Astrocyte (in vitro differentiated cells and primary cell): ENCODE measurements around the gene AMER2. TPM values are rescaled to one million over a fixed set of nuclear protein-coding genes. Genes with fewer than 3 reads are reported as not detected.

Experiments used
- DNase-seq: peaks from one replicate; pipeline ENCODE4 v3.0.0-alpha.2; 2010; ENCODE audit warnings: low read depth
- FAIRE-seq: peaks from 2 replicates; lab custom pipeline; 2011; peaks lifted over from hg19 to GRCh38; lab: Jason Lieb, UNC
- H2AFZ ChIP-seq: 2 replicates; pipeline ENCODE4 v1.6.0; 2012; ENCODE audit warnings: low read depth, low read length, inconsistent platforms
- H3K27ac ChIP-seq: 2 replicates; pipeline ENCODE4 v1.5.1; 2011; ENCODE audit warnings: low read depth, low read length, inconsistent platforms
- H3K27me3 ChIP-seq: 2 replicates; pipeline ENCODE4 v1.6.0; 2011; ENCODE audit warnings: low read length, inconsistent platforms; ENCODE audit not compliant: insufficient read depth
- H3K36me3 ChIP-seq: 2 replicates; pipeline ENCODE4 v1.5.1; 2011; ENCODE audit warnings: low read length, inconsistent platforms; ENCODE audit not compliant: insufficient read depth
- H3K4me1 ChIP-seq: 2 replicates; pipeline ENCODE4 v1.5.1; 2011; ENCODE audit warnings: low read length, inconsistent platforms; ENCODE audit not compliant: insufficient read depth
- H3K4me2 ChIP-seq: 2 replicates; pipeline ENCODE4 v1.6.0; 2012; ENCODE audit warnings: low read length, inconsistent platforms
- H3K4me3 ChIP-seq: 2 replicates; pipeline ENCODE4 v1.5.1; 2011; ENCODE audit warnings: low read depth, mild to moderate bottlenecking, low read length, inconsistent platforms; ENCODE audit not compliant: insufficient read depth
- H3K79me2 ChIP-seq: 2 replicates; pipeline ENCODE4 v1.6.0; 2012; ENCODE audit warnings: mild to moderate bottlenecking, low read length, inconsistent platforms; ENCODE audit not compliant: insufficient read depth
- H3K9ac ChIP-seq: 2 replicates; pipeline ENCODE4 v1.6.0; 2012; ENCODE audit warnings: mild to moderate bottlenecking, low read length, inconsistent platforms
- H3K9me3 ChIP-seq: 2 replicates; pipeline ENCODE4 v1.5.1; 2012; ENCODE audit warnings: low read depth, mild to moderate bottlenecking, low read length, inconsistent platforms; ENCODE audit not compliant: insufficient read depth
- H4K20me1 ChIP-seq: 2 replicates; pipeline ENCODE4 v1.6.0; 2012; ENCODE audit warnings: low read length, inconsistent platforms; ENCODE audit not compliant: insufficient read depth
- H3K27ac Mint-ChIP-seq: one replicate; pipeline ENCODE4 v1.8.0; 2021; ENCODE audit warnings: mild to moderate bottlenecking, mixed read lengths; ENCODE audit not compliant: unreplicated experiment
- H3K27me3 Mint-ChIP-seq: one replicate; pipeline ENCODE4 v1.8.0; 2021; ENCODE audit warnings: low read depth, mixed read lengths; ENCODE audit not compliant: unreplicated experiment
- H3K36me3 Mint-ChIP-seq: one replicate; pipeline ENCODE4 v1.8.0; 2021; ENCODE audit warnings: low read depth, mixed read lengths; ENCODE audit not compliant: unreplicated experiment
- H3K4me1 Mint-ChIP-seq: one replicate; pipeline ENCODE4 v1.8.0; 2021; ENCODE audit warnings: low read depth, mixed read lengths; ENCODE audit not compliant: unreplicated experiment
- H3K4me3 Mint-ChIP-seq: one replicate; pipeline ENCODE4 v1.8.0; 2021; ENCODE audit warnings: mild to moderate bottlenecking, moderate library complexity, mixed read lengths; ENCODE audit not compliant: unreplicated experiment
- H3K9me3 Mint-ChIP-seq: one replicate; pipeline ENCODE4 v1.8.0; 2021; ENCODE audit warnings: mild to moderate bottlenecking, mixed read lengths; ENCODE audit not compliant: unreplicated experiment
- CTCF ChIP-seq: IDR thresholded peaks from 2 replicates; pipeline ENCODE4 v1.5.1; 2011; ENCODE audit warnings: low read depth, mild to moderate bottlenecking, inconsistent platforms, low read length, moderate library complexity; ENCODE audit not compliant: insufficient read depth
- EZH2 ChIP-seq: IDR thresholded peaks from 2 replicates; pipeline ENCODE4 v1.6.1; 2012; ENCODE audit warnings: mild to moderate bottlenecking, low read length, inconsistent platforms; ENCODE audit not compliant: insufficient read depth
- total RNA-seq: library from RNA; stranded (reverse); gene quantifications from 2 replicates; pipeline ENCODE4 v1.2.1, GENCODE V29; 2021

The AMER2 gene
- total RNA-seq, 1 donor from 2014 or later = 0.02 TPM

DNA sequence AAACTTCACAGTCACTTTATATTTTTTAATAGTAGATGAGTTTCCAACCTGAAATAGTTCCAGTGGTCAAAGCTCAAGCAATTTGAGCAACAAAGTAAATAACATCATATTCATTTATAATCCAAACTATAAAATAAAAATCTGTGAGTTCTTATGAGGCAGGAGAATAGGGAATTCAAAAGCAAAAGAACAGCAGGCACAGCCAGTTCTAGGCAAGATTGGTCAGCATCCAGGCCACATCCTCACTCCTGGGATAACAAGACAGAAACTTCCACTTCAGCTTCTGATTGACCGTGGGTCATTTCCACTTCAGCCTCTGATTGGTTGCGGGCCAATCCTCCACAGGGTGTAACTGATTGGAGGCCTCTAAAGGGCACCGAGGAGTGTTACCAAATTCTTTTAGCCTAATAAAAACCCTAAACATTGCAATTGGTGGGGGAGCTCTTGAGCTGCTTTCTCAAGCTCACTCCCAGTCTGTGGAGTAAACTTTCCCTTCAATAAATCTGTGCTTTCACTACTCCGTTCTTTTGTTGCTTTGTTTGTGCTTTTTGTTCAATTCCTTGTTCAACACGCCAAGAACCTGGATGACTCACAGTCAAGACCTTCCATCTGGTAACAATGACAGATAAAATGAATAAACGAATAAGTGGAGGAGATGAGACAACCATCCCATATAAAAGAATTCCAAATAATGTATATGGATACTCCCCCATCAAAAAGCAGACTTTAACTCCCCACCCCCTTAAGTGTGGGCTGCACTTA is 42.6 kb upstream of the AMER2 start:
- no peak overlapping the region for H3K4me3 Mint-ChIP-seq
- Histone ChIP-seq H3K27ac (no peak overlapping the region), H3K27me3 (peaks cover 2% of the 10 kb centered on the region), H3K36me3 (no peaks in the 10 kb centered on the region), H3K9ac (no peak overlapping the region), H3K79me2 (no peaks in the 10 kb centered on the region), H3K9me3 (no peaks in the 10 kb centered on the region), H2AFZ (peak overlapping the region; percentile 30), H4K20me1 (no peaks in the 10 kb centered on the region), H3K4me1 (peaks cover 5% of the 10 kb centered on the region), H3K4me2 (peak overlapping the region; percentile 19), H3K4me3 (no peak overlapping the region)
- FAIRE-seq = no peak
- no peaks in the 10 kb centered on the region for H3K27me3 Mint-ChIP-seq
- H3K9me3 Mint-ChIP-seq = no peaks in the 10 kb centered on the region
- H3K4me1 Mint-ChIP-seq = peaks cover 4% of the 10 kb centered on the region
- DNase-seq = peak; percentile 28
- TF ChIP-seq EZH2 (no peak), CTCF (no peak)
- no peaks in the 10 kb centered on the region for H3K36me3 Mint-ChIP-seq
- H3K27ac Mint-ChIP-seq = no peak overlapping the region

GRCh38 chr13:25213715-25214114 is 41.6 kb upstream of the AMER2 start:
- TF ChIP-seq EZH2 (no peak), CTCF (no peak)
- Mint-ChIP-seq H3K27me3 (no peaks in the 10 kb centered on the region), H3K9me3 (no peaks in the 10 kb centered on the region), H3K27ac (no peak overlapping the region), H3K4me3 (no peak overlapping the region), H3K4me1 (peaks cover 4% of the 10 kb centered on the region), H3K36me3 (no peaks in the 10 kb centered on the region)
- peaks cover 5% of the 10 kb centered on the region for H3K4me1 ChIP-seq
- no peak overlapping the region for H3K9ac ChIP-seq
- H3K4me2 ChIP-seq = no peak overlapping the region
- no peaks in the 10 kb centered on the region for H3K9me3 ChIP-seq
- H3K27ac ChIP-seq = no peak overlapping the region
- FAIRE-seq = no peak
- peaks cover 2% of the 10 kb centered on the region for H3K27me3 ChIP-seq
- DNase-seq = no peak
- H3K4me3 ChIP-seq = no peak overlapping the region
- no peak overlapping the region for H2AFZ ChIP-seq
- H3K79me2 ChIP-seq = no peaks in the 10 kb centered on the region
- no peaks in the 10 kb centered on the region for H4K20me1 ChIP-seq
- H3K36me3 ChIP-seq = no peaks in the 10 kb centered on the region

DNA sequence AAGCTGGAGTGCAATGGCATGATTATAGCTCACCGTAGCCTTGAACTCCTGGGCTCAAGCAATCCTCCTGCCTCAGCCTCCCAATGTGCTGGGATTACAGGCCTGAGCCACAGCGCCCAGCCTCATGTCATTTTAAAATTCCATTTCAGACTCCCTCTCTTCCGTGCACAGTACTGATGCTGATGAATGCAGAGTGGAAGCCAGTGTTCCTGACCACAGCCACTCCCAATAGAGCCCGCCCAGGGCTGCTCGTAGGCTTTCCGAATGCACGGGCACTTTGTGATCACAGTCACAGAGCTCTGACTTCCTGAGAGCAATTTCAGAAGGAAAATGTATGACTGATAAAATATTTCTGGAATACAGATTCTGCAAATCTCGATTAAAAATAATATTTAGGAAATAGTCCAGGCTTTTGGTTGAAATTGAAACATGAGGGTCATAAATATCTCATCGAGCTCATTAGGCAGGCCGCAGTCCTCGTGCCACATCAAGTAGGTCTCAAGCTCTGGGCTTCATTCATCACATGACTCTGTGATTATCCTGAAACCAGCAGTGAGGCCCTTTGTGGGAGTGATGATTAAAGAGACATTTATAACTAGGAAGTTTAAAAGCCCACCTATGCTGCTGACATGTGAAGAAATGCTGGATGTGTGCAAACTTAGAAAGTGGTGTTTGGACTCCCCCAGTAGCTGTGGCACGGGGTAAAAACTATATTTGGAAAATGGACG is 38.9 kb upstream of the AMER2 start:
- Histone ChIP-seq H4K20me1 (no peaks in the 10 kb centered on the region), H3K79me2 (no peaks in the 10 kb centered on the region), H3K9me3 (no peaks in the 10 kb centered on the region), H3K27ac (no peak overlapping the region), H3K4me2 (no peak overlapping the region), H3K36me3 (no peaks in the 10 kb centered on the region), H3K4me1 (peaks cover 5% of the 10 kb centered on the region), H3K9ac (no peak overlapping the region), H2AFZ (no peak overlapping the region), H3K27me3 (peaks cover 3% of the 10 kb centered on the region), H3K4me3 (no peak overlapping the region)
- Mint-ChIP-seq H3K36me3 (no peaks in the 10 kb centered on the region), H3K4me1 (no peaks in the 10 kb centered on the region), H3K27me3 (peaks cover 11% of the 10 kb centered on the region), H3K27ac (no peak overlapping the region), H3K4me3 (no peak overlapping the region), H3K9me3 (no peaks in the 10 kb centered on the region)
- FAIRE-seq = no peak
- TF ChIP-seq EZH2 = no peak
- TF ChIP-seq CTCF = no peak
- no peak for DNase-seq
